ENCODE data around the gene TAS2R19. TPM values are rescaled to one million over a fixed set of nuclear protein-coding genes. Genes with fewer than 3 reads are reported as not detected.

Gene TAS2R19
- total RNA-seq, 1 donor from 2014 or later = not detected

DNA sequence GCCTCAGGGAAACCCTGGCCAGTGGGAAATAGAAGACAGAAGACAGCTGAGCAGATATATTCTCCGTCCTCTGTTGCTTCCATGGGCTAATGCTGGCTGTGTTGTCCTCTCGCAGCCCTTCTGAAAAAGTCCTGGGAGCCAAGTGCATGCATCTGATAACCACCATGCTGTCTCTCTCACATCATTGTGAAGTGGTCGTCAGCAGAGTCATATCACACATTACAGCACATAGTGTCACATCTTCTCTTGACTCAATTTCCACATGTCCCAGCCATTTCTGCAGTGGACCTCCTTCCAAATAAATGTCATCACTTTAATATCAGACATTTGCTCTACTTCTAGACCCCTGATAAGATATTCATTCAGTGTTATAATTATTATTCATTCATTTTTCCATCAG, 28.1 kb downstream of the TAS2R19 start:
- no peak for DNase-seq (ENCODE audit: low read depth)
- TF ChIP-seq, protein P1, sequence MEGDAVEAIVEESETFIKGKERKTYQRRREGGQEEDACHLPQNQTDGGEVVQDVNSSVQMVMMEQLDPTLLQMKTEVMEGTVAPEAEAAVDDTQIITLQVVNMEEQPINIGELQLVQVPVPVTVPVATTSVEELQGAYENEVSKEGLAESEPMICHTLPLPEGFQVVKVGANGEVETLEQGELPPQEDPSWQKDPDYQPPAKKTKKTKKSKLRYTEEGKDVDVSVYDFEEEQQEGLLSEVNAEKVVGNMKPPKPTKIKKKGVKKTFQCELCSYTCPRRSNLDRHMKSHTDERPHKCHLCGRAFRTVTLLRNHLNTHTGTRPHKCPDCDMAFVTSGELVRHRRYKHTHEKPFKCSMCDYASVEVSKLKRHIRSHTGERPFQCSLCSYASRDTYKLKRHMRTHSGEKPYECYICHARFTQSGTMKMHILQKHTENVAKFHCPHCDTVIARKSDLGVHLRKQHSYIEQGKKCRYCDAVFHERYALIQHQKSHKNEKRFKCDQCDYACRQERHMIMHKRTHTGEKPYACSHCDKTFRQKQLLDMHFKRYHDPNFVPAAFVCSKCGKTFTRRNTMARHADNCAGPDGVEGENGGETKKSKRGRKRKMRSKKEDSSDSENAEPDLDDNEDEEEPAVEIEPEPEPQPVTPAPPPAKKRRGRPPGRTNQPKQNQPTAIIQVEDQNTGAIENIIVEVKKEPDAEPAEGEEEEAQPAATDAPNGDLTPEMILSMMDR (conservative IDR thresholded peaks at IDR 0.05; ENCODE audit: low read depth, low read length) = no peak
- no peak overlapping the region for H3K4me3 ChIP-seq (ENCODE audit: low read depth, low read length)

DNA sequence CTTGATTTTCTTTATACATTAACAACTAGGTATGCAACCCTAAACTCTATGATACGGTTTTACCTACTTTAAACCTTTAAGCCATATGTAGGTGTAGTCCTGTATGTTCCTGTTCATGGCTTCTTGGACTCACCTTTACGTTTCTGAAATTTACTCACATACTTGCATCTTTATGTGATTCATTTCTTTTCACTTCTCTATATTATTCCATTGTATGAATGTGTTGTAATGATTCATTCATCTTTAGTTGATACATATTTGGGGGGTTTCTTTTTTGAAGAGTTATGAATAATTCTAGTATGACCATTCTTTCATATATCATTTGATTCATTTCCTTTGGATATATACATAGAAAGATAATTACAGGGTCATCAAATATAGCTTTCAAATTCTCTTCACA, 33.3 kb downstream of the TAS2R19 start:
- H3K4me3 ChIP-seq (ENCODE audit: low read depth, low read length) = no peak overlapping the region
- no peak for DNase-seq (ENCODE audit: low read depth)
- TF ChIP-seq, protein P1 (conservative IDR thresholded peaks at IDR 0.05; ENCODE audit: low read depth, low read length) = no peak

DNA sequence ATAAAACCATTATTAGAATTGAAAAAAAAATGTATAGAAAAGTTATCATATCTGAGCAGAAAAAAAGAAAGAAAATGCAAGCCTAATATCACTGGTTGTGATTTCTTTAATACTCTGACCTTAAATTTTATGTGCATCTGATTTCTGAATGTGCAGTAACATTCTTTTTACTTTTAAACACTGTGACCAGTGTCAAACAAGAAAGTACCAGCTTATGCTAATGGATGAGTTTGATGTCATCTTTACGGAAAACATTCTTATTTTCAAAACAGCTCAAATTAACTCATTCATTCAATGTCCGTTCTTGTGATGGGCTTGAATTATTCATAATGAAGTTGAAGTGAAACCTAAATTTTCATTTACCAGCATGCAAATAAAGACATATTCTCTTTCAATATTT, 35.6 kb downstream of the TAS2R19 start, which contains the start of gene TAS2R50:
Gene TAS2R50, minus strand, starts transcription at position 101 of the 400 bp plus-strand sequence. Its CDS starts 52 bp downstream, at position 49.
- no peak for DNase-seq (ENCODE audit: low read depth)
- TF ChIP-seq, protein P1 (conservative IDR thresholded peaks at IDR 0.05; ENCODE audit: low read depth, low read length) = no peak
- no peak within 1 kb of the TSS for H3K4me3 ChIP-seq (ENCODE audit: low read depth, low read length)

DNA sequence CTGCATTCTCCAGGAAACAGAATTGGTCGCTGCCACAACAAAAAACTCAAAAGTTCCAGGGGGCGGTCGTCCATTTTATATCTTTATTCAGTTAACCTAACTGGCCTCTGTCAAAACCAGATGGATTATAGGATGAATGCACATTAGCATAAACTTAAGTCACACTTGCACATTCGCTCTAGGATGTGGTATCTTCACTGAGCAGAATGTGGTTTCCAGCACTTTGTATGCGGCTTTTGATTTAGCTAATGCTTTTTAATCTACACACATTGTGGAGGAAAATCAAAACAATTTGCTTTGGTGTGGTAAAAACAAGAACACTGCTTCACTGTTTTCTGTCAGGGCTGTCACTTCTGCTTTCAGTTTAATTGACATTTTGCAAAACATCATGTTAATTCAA, 40.2 kb downstream of the TAS2R19 start:
- DNase-seq (ENCODE audit: low read depth) = no peak
- TF ChIP-seq, protein P1 (conservative IDR thresholded peaks at IDR 0.05; ENCODE audit: low read depth, low read length) = no peak
- no peak overlapping the region for H3K4me3 ChIP-seq (ENCODE audit: low read depth, low read length)

DNA sequence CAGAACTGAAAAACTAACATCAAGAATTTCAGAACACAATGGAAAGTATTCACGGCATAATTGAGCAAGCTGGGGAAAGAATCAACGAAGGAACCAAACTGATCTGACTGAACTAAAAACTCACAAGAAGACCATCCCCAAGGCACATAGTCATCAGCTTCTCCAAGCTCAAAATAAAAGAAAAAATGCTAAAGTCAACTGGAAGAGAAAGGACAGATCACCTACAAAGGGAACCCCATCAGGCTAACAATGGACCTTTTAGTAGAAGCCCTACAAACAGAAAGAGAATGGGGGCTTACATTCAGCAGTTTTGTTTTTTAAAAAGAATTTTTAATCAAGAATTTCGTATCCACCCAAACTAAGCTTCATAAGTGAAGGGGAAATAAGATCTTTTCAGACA, 47.5 kb downstream of the TAS2R19 start:
- no peak for DNase-seq (ENCODE audit: low read depth)
- H3K4me3 ChIP-seq (ENCODE audit: low read depth, low read length) = no peak overlapping the region
- TF ChIP-seq, protein P1 (conservative IDR thresholded peaks at IDR 0.05; ENCODE audit: low read depth, low read length) = no peak

Other genes starting within 250 kb of the TAS2R19 start
- not detected in 2 replicates for gene TAS2R7, start 220.0 kb downstream of the TAS2R19 start, total RNA-seq
- not detected in 2 replicates for gene TAS2R8, start 215.3 kb downstream of the TAS2R19 start, total RNA-seq
- gene TAS2R9, start 212.5 kb downstream of the TAS2R19 start, total RNA-seq = not detected in 2 replicates
- 0.14 TPM in 1 of 2 replicates, not detected in the other for gene TAS2R10, start 196.3 kb downstream of the TAS2R19 start, total RNA-seq
- gene PRR4, start 173.1 kb downstream of the TAS2R19 start, total RNA-seq = 0.29 and 1.2 TPM in 2 replicates
- gene PRH1, start 138.4 kb downstream of the TAS2R19 start, total RNA-seq = 4.3 and 9.1 TPM in 2 replicates
- 0.29 and 1.6 TPM in 2 replicates for gene TAS2R13, start 113.1 kb downstream of the TAS2R19 start, total RNA-seq
- gene PRH2, start 93.4 kb downstream of the TAS2R19 start, total RNA-seq = not detected in 2 replicates
- 0.06 and 0.72 TPM in 2 replicates for gene TAS2R14, start 83.4 kb downstream of the TAS2R19 start, total RNA-seq
- not detected in 2 replicates for gene TAS2R50, start 35.7 kb downstream of the TAS2R19 start, total RNA-seq
- 0.36 and 0.58 TPM in 2 replicates for gene TAS2R20, start 24.3 kb downstream of the TAS2R19 start, total RNA-seq
- 0.65 TPM in 1 of 2 replicates, not detected in the other for gene TAS2R31, start 8.8 kb upstream of the TAS2R19 start, total RNA-seq
- 0.17 TPM in 1 of 2 replicates, not detected in the other for gene TAS2R46, start 39.7 kb upstream of the TAS2R19 start, total RNA-seq
- gene TAS2R43, start 69.7 kb upstream of the TAS2R19 start, total RNA-seq = not detected in 2 replicates
- 0.07 and 0.12 TPM in 2 replicates for gene TAS2R30, start 112.0 kb upstream of the TAS2R19 start, total RNA-seq
- 7.8 and 9.3 TPM in 2 replicates for gene SMIM10L1, start 148.6 kb upstream of the TAS2R19 start, total RNA-seq
- gene TAS2R42, start 164.3 kb upstream of the TAS2R19 start, total RNA-seq = not detected in 2 replicates
- gene PRB3, start 247.1 kb upstream of the TAS2R19 start, total RNA-seq = not detected in 2 replicates